ENCODE measurements around the gene ABLIM1. TPM values are rescaled to one million over a fixed set of nuclear protein-coding genes. Genes with fewer than 3 reads are reported as not detected.

Gene ABLIM1
- total RNA-seq, 4 donors from 2014 or later = 152 to 373 (median 209) TPM

- Histone ChIP-seq H3K36me3 (peaks cover 0 to 21% (median 4%) of the 10 kb centered on the region in 3 donors), H3K27me3 (no peaks in the 10 kb centered on the region), H3K4me1 (peaks cover 0 to 35% (median 2%) of the 10 kb centered on the region in 4 donors), H3K27ac (peak overlapping the region in 1 of 4 donors; percentile 73), H3K9me3 (no peaks in the 10 kb centered on the region), H3K4me3 (no peak overlapping the region)
- 62 to 66% methylated on average over 2 of the region's 2 CpGs for WGBS, 2 donors
- TF ChIP-seq CTCF (IDR thresholded peaks at IDR 0.05) = no peak
- TF ChIP-seq POLR2A (IDR thresholded peaks at IDR 0.05) = no peak
- no peak for TF ChIP-seq EP300 (IDR thresholded peaks at IDR 0.05)
- DNase-seq (ENCODE audit: low spot score in 2 of 2) = no peak
Measured at GRCh38 chr10:114499116-114499515, 159.0 kb downstream of the ABLIM1 start.

GRCh38 chr10:114498413-114499111, 159.5 kb downstream of the ABLIM1 start:
- Histone ChIP-seq H3K4me3 (no peak overlapping the region), H3K27me3 (no peaks in the 10 kb centered on the region), H3K9me3 (no peaks in the 10 kb centered on the region), H3K36me3 (peaks cover 0 to 21% (median 4%) of the 10 kb centered on the region in 3 donors), H3K27ac (peak overlapping the region in 1 of 4 donors; percentile 73), H3K4me1 (peaks cover 0 to 29% (median 2%) of the 10 kb centered on the region in 4 donors)
- no peak for DNase-seq (ENCODE audit: low spot score in 2 of 2)
- WGBS, 2 donors = 89 to 90% methylated on average over 2 of the region's 2 CpGs
- TF ChIP-seq POLR2A (IDR thresholded peaks at IDR 0.05) (no peak), EP300 (IDR thresholded peaks at IDR 0.05) (no peak), CTCF (IDR thresholded peaks at IDR 0.05) (no peak)

GRCh38 chr10:114495303-114495702, 162.8 kb downstream of the ABLIM1 start:
- H3K4me3 ChIP-seq = no peak overlapping the region
- peaks cover 0 to 21% (median 4%) of the 10 kb centered on the region in 3 donors for H3K36me3 ChIP-seq
- no peaks in the 10 kb centered on the region for H3K9me3 ChIP-seq
- no peak for DNase-seq (ENCODE audit: low spot score in 2 of 2)
- peaks cover 0 to 30% (median 8%) of the 10 kb centered on the region in 4 donors for H3K4me1 ChIP-seq
- TF ChIP-seq CTCF (IDR thresholded peaks at IDR 0.05) (no peak), EP300 (IDR thresholded peaks at IDR 0.05) (no peak), POLR2A (IDR thresholded peaks at IDR 0.05) (no peak)
- no peak overlapping the region for H3K27ac ChIP-seq
- 93 to 94% methylated on average over 3 of the region's 3 CpGs for WGBS, 2 donors
- no peaks in the 10 kb centered on the region for H3K27me3 ChIP-seq

GRCh38 chr10:114492351-114493037, 165.6 kb downstream of the ABLIM1 start:
- no peaks in the 10 kb centered on the region for H3K9me3 ChIP-seq
- H3K27ac ChIP-seq = peak overlapping the region in 1 of 4 donors; percentile 65
- no peak for DNase-seq (ENCODE audit: low spot score in 2 of 2)
- 54 to 61% methylated on average over 4 of the region's 4 CpGs for WGBS, 2 donors
- no peak overlapping the region for H3K4me3 ChIP-seq
- no peaks in the 10 kb centered on the region for H3K27me3 ChIP-seq
- TF ChIP-seq POLR2A (IDR thresholded peaks at IDR 0.05) = no peak
- no peak for TF ChIP-seq EP300 (IDR thresholded peaks at IDR 0.05)
- TF ChIP-seq CTCF (IDR thresholded peaks at IDR 0.05) = no peak
- H3K36me3 ChIP-seq = peaks cover 0 to 26% (median 4%) of the 10 kb centered on the region in 3 donors
- H3K4me1 ChIP-seq = peaks cover 0 to 41% (median 15%) of the 10 kb centered on the region in 4 donors

GRCh38 chr10:114491933-114492332, 166.1 kb downstream of the ABLIM1 start:
- WGBS, 2 donors = 41 to 43% methylated on average over 4 of the region's 4 CpGs
- H3K4me3 ChIP-seq = no peak overlapping the region
- TF ChIP-seq EP300 (IDR thresholded peaks at IDR 0.05) (no peak), POLR2A (IDR thresholded peaks at IDR 0.05) (no peak), CTCF (IDR thresholded peaks at IDR 0.05) (no peak)
- no peaks in the 10 kb centered on the region for H3K27me3 ChIP-seq
- H3K9me3 ChIP-seq = no peaks in the 10 kb centered on the region
- no peak for DNase-seq (ENCODE audit: low spot score in 2 of 2)
- peaks cover 0 to 28% (median 4%) of the 10 kb centered on the region in 3 donors for H3K36me3 ChIP-seq
- peaks cover 0 to 44% (median 15%) of the 10 kb centered on the region in 4 donors for H3K4me1 ChIP-seq
- H3K27ac ChIP-seq = peak overlapping the region in 3 of 4 donors; percentile 27 to 65 (median 57)
